Daoy (cell line): ENCODE results near the gene SULT1A3. TPM values are rescaled to one million over a fixed set of nuclear protein-coding genes. Genes with fewer than 3 reads are reported as not detected.

Experiments
- total RNA-seq: library from RNA; depleted of rRNA; stranded (reverse); fragments of >200 nt; shearing (Covaris generic); gene quantifications from 2 replicates; pipeline ENCODE4 v1.2.3, GENCODE V29; 2014; rRNA removed

The SULT1A3 gene
- total RNA-seq, 1 experiment from 2014 or later: 4.9 TPM

Other genes with a start within 250 kb of the SULT1A3 start
- 39.8 and 41.9 TPM in 2 replicates for gene TMEM219, start 237.2 kb upstream of the SULT1A3 start, total RNA-seq
- 25.2 and 26.5 TPM in 2 replicates for gene TAOK2, start 225.4 kb upstream of the SULT1A3 start, total RNA-seq
- gene HIRIP3, start 203.6 kb upstream of the SULT1A3 start, total RNA-seq: 8.8 and 14.0 TPM in 2 replicates
- 70.8 and 136 TPM in 2 replicates for gene INO80E, start 203.0 kb upstream of the SULT1A3 start, total RNA-seq
- gene DOC2A, start 188.2 kb upstream of the SULT1A3 start, total RNA-seq: 0.18 TPM in 1 of 2 replicates, not detected in the other
- not detected in 2 replicates for gene C16orf92, start 176.1 kb upstream of the SULT1A3 start, total RNA-seq
- gene TLCD3B, start 168.0 kb upstream of the SULT1A3 start, total RNA-seq: not detected in 2 replicates
- 781 and 887 TPM in 2 replicates for gene ALDOA, start 133.5 kb upstream of the SULT1A3 start, total RNA-seq
- gene PPP4C, start 123.3 kb upstream of the SULT1A3 start, total RNA-seq: 81.4 and 113 TPM in 2 replicates
- gene TBX6, start 107.3 kb upstream of the SULT1A3 start, total RNA-seq: not detected in 2 replicates
- gene YPEL3, start 103.0 kb upstream of the SULT1A3 start, total RNA-seq: 0.21 and 1.0 TPM in 2 replicates
- 0.57 and 0.77 TPM in 2 replicates for gene GDPD3, start 85.7 kb upstream of the SULT1A3 start, total RNA-seq
- 7.6 and 11.3 TPM in 2 replicates for gene MAPK3, start 76.0 kb upstream of the SULT1A3 start, total RNA-seq
- gene CORO1A, start 15.7 kb upstream of the SULT1A3 start, total RNA-seq: 4.3 and 25.4 TPM in 2 replicates
- 1,051 and 1,320 TPM in 2 replicates for gene BOLA2B, start 5.6 kb upstream of the SULT1A3 start, total RNA-seq
- gene SLX1A, start 5.4 kb upstream of the SULT1A3 start, total RNA-seq: 48.1 and 67.8 TPM in 2 replicates
- 0.86 and 1.1 TPM in 2 replicates for gene NPIPB13, start 49.2 kb downstream of the SULT1A3 start, total RNA-seq
- 63.1 and 64.5 TPM in 2 replicates for gene CD2BP2, start 156.1 kb downstream of the SULT1A3 start, total RNA-seq
- gene TBC1D10B, start 171.2 kb downstream of the SULT1A3 start, total RNA-seq: 26.2 and 27.1 TPM in 2 replicates
- gene MYL11, start 175.5 kb downstream of the SULT1A3 start, total RNA-seq: not detected in 2 replicates
- not detected in 2 replicates for gene SEPTIN1, start 183.3 kb downstream of the SULT1A3 start, total RNA-seq
- 6.0 and 6.3 TPM in 2 replicates for gene ZNF48, start 196.2 kb downstream of the SULT1A3 start, total RNA-seq
- gene ZNF771, start 208.4 kb downstream of the SULT1A3 start, total RNA-seq: 13.8 and 19.7 TPM in 2 replicates
- gene DCTPP1, start 230.8 kb downstream of the SULT1A3 start, total RNA-seq: 27.3 and 30.3 TPM in 2 replicates
- gene SEPHS2, start 246.6 kb downstream of the SULT1A3 start, total RNA-seq: 5.0 and 6.4 TPM in 2 replicates